ENCODE data around the gene UQCRHL.

- TF ChIP-seq POLR2AphosphoS5 (IDR thresholded peaks at IDR 0.05; ENCODE audit: low read depth, low read length) = no peak
- no peak for TF ChIP-seq REST (IDR thresholded peaks at IDR 0.05; ENCODE audit: insufficient read depth in 1 of 2, low read depth in 2 of 2, low read length in 2 of 2)
- no peak for TF ChIP-seq SIN3A (IDR thresholded peaks at IDR 0.05; ENCODE audit: borderline replicate concordance, insufficient read depth, low read length)
Observed at GRCh38 chr1:15802234-15802965, 5.0 kb downstream of the UQCRHL start.

Data from PFSK-1 (cell line).